T-cell (primary cell): ENCODE data around the gene CYP1A2. TPM values are rescaled to one million over a fixed set of nuclear protein-coding genes. Genes with fewer than 3 reads are reported as not detected.
"Not testable (repeated sequence)": the region's sequence is repeated elsewhere in the genome, so short reads cannot be mapped to it uniquely, and the experiment has no call there.

Experiments
- ATAC-seq, 4 experiments: fragments of 200-7000 bp in 3 of 4; fragments of 150-1000 bp in 1 of 4; cut with Tn5 transposase; replicated peaks in 1 of 4; 1 replicate in 3 of 4; 2 replicates in 1 of 4; pipeline ENCODE4 v1.10.0; 2021; ENCODE audit warnings: moderate library complexity in 3 of 4, mild to moderate bottlenecking in 2 of 4, moderate number of reproducible peaks in 1 of 4
- CTCF ChIA-PET, 2 donors: fragments of 300-600 bp; sonication (Branson Sonifier 250); formaldehyde crosslinking; loops; one replicate each; lab custom pipeline; 2022; ENCODE audit warnings: antibody characterized with exemption in 2 of 2; lab: Charles Lee
- POLR2A ChIA-PET, 2 donors: fragments of 300-600 bp; sonication (Branson Sonifier 250); formaldehyde crosslinking; loops; one replicate each; lab custom pipeline; 2022; ENCODE audit warnings: antibody characterized with exemption in 2 of 2; lab: Charles Lee
- DNase-seq, 35 experiments: peaks; one replicate each; pipeline versions ENCODE4 v3.0.0 to v3.0.0-alpha.2; 2013 to 2023
- H3K27ac ChIP-seq: one replicate; pipeline ENCODE4 v1.5.1; 2013; ENCODE audit warnings: low read length
- H3K27me3 ChIP-seq, 2 experiments: replicated peaks in 1 of 2; 1 replicate in 1 of 2; 2 replicates in 1 of 2; pipeline versions ENCODE4 v1.6.1 to v1.7.0; 2013; ENCODE audit warnings: low read length in 1 of 2, mixed read lengths in 1 of 2; ENCODE audit not compliant: control insufficient read depth in 2 of 2, insufficient read depth in 2 of 2; ENCODE audit errors: extremely low read depth in 1 of 2
- H3K36me3 ChIP-seq, 2 donors: 1 replicate in 1 of 2; 2 replicates in 1 of 2; pipeline versions ENCODE4 v1.6.1 to v1.7.0; 2013; ENCODE audit warnings: low read length in 1 of 2; ENCODE audit not compliant: control insufficient read depth in 2 of 2, insufficient read depth in 1 of 2; ENCODE audit errors: extremely low read depth in 1 of 2
- H3K4me1 ChIP-seq, 2 experiments: 1 replicate in 1 of 2; 2 replicates in 1 of 2; pipeline versions ENCODE4 v1.6.1 to v1.7.0; 2013; ENCODE audit warnings: low read length in 2 of 2, mixed read lengths in 1 of 2; ENCODE audit not compliant: insufficient read depth in 2 of 2, control insufficient read depth in 1 of 2; ENCODE audit errors: extremely low read depth in 1 of 2
- H3K4me3 ChIP-seq, 2 donors: 1 replicate in 1 of 2; 2 replicates in 1 of 2; pipeline versions ENCODE4 v1.5.1 to v1.7.0; 2013; ENCODE audit warnings: mild to moderate bottlenecking in 2 of 2, low read length in 1 of 2, moderate library complexity in 1 of 2; ENCODE audit not compliant: control insufficient read depth in 1 of 2; ENCODE audit errors: extremely low read depth in 1 of 2
- H3K9me3 ChIP-seq: 2 replicates; pipeline ENCODE4 v1.7.0; 2013
- H3K27ac Mint-ChIP-seq, 2 donors: one replicate each; pipeline ENCODE4 v1.8.0; 2020 to 2021; ENCODE audit warnings: mild to moderate bottlenecking in 2 of 2, mixed read lengths in 2 of 2
- H3K27me3 Mint-ChIP-seq, 2 donors: one replicate each; pipeline ENCODE4 v1.8.0; 2021 to 2022; ENCODE audit warnings: mixed read lengths in 2 of 2
- H3K36me3 Mint-ChIP-seq: one replicate; pipeline ENCODE4 v1.8.0; 2021; ENCODE audit warnings: mixed read lengths
- H3K4me1 Mint-ChIP-seq, 3 donors: one replicate each; pipeline ENCODE4 v1.8.0; 2020 to 2022; ENCODE audit warnings: mixed read lengths in 3 of 3, mild to moderate bottlenecking in 1 of 3
- H3K4me3 Mint-ChIP-seq, 3 donors: one replicate each; pipeline ENCODE4 v1.8.0; 2020 to 2022; ENCODE audit warnings: mild to moderate bottlenecking in 3 of 3, mixed read lengths in 3 of 3, moderate library complexity in 3 of 3
- H3K9me3 Mint-ChIP-seq, 3 donors: one replicate each; pipeline ENCODE4 v1.8.0; 2020 to 2022; ENCODE audit warnings: mixed read lengths in 3 of 3
- WGBS: methylation state at CpG from one replicate; pipeline ENCODE4 v1.1.5; 2013; ENCODE audit warnings: missing lambda C conversion rate; ENCODE audit not compliant: insufficient coverage; 5-methylcytosine and 5-hydroxymethylcytosine counted together
- total RNA-seq, 35 experiments: library from RNA in 6 of 35; stranded (reverse) in 6 of 35; fragments of 120-200 nt in 1 of 35; gene quantifications; one replicate each; pipeline versions ENCODE4 v1.2.1 to v1.2.4 and lab custom pipeline; 2013 to 2026

The CYP1A2 gene
- total RNA-seq, 5 donors from 2014 or later (not counting 1 experiment from before 2014, with no cell fraction given) = not detected

GRCh38 chr15:74783072-74783807 is 34.6 kb downstream of the CYP1A2 start:
- peak overlapping the region; percentile 97 to 99 for H3K27ac Mint-ChIP-seq
- peak overlapping the region; percentile 84 to 93 (median 93) for H3K4me3 Mint-ChIP-seq
- H3K36me3 Mint-ChIP-seq = no peaks in the 10 kb centered on the region
- no peaks in the 10 kb centered on the region for H3K9me3 ChIP-seq
- no peak for ATAC-seq
- WGBS = 0% methylated on average over 9 of the region's 13 CpGs
- no peaks in the 10 kb centered on the region for H3K9me3 Mint-ChIP-seq
- DNase-seq = peak in 2 of 35 experiments; percentile 36 to 40
- ChIA-PET POLR2A (interaction anchor here (0.5 to 2.8 kb wide), 3 partner anchors 10 to 812 kb away, joined by 3 to 9 read pairs (median 3); no protein-coding TSS in a partner anchor), CTCF (interaction anchor here in 1 of 2 donors (1.0 to 10.2 kb wide), 2 partner anchors 11 to 12 kb away, joined by 5 to 158 read pairs; no protein-coding TSS in a partner anchor)
- peak overlapping the region; percentile 90 to 95 for H3K4me3 ChIP-seq
- peak overlapping the region; percentile 93 for H3K27ac ChIP-seq
- H3K4me1 ChIP-seq = peaks cover 48 to 89% of the 10 kb centered on the region in 2 experiments
- no peaks in the 10 kb centered on the region for H3K27me3 ChIP-seq
- peaks cover 0 to 10% of the 10 kb centered on the region in 2 donors for H3K36me3 ChIP-seq
- no peaks in the 10 kb centered on the region for H3K27me3 Mint-ChIP-seq
- peaks cover 78 to 83% (median 80%) of the 10 kb centered on the region in 3 donors for H3K4me1 Mint-ChIP-seq

- H3K36me3 ChIP-seq = peaks cover 0 to 10% of the 10 kb centered on the region in 2 donors
- CTCF ChIA-PET = interaction anchor here (1.0 to 10.2 kb wide), 4 partner anchors 10 to 13 kb away, joined by 3 to 158 read pairs (median 4); no protein-coding TSS in a partner anchor
- POLR2A ChIA-PET = interaction anchor here (0.7 to 2.8 kb wide), 3 partner anchors 9 to 85 kb away, joined by 3 to 9 read pairs (median 3); no protein-coding TSS in a partner anchor
- peak overlapping the region; percentile 97 to 99 for H3K27ac Mint-ChIP-seq
- no peaks in the 10 kb centered on the region for H3K27me3 Mint-ChIP-seq
- no peaks in the 10 kb centered on the region for H3K36me3 Mint-ChIP-seq
- H3K4me3 Mint-ChIP-seq = peak overlapping the region; percentile 84 to 93 (median 93)
- DNase-seq (no peak), ATAC-seq (no peak)
- 0% methylated on average over 2 of the region's 3 CpGs for WGBS
- peaks cover 47 to 89% of the 10 kb centered on the region in 2 experiments for H3K4me1 ChIP-seq
- H3K4me1 Mint-ChIP-seq = peaks cover 78 to 83% (median 80%) of the 10 kb centered on the region in 3 donors
- H3K9me3 ChIP-seq = no peaks in the 10 kb centered on the region
- H3K4me3 ChIP-seq = peak overlapping the region; percentile 90 to 95
- H3K27me3 ChIP-seq = no peaks in the 10 kb centered on the region
- peak overlapping the region; percentile 93 for H3K27ac ChIP-seq
- H3K9me3 Mint-ChIP-seq = no peaks in the 10 kb centered on the region
Measured at GRCh38 chr15:74783808-74784175, 35.1 kb downstream of the CYP1A2 start.

GRCh38 chr15:74784426-74785193 is 36.0 kb downstream of the CYP1A2 start:
- ChIA-PET POLR2A (interaction anchor here (0.7 to 2.8 kb wide), 2 partner anchors 9 to 84 kb away, joined by 3 to 9 read pairs; no protein-coding TSS in a partner anchor), CTCF (interaction anchor here (0.7 to 10.2 kb wide), 7 partner anchors 9 to 669 kb away, joined by 3 to 158 read pairs (median 3); no protein-coding TSS in a partner anchor)
- peaks cover 2% of the 10 kb centered on the region for H3K36me3 Mint-ChIP-seq
- DNase-seq (no peak), ATAC-seq (no peak)
- peak overlapping the region; percentile 90 to 95 for H3K4me3 ChIP-seq
- peaks cover 43 to 89% of the 10 kb centered on the region in 2 experiments for H3K4me1 ChIP-seq
- no peaks in the 10 kb centered on the region for H3K27me3 Mint-ChIP-seq
- H3K27ac ChIP-seq = peak overlapping the region; percentile 93
- H3K4me1 Mint-ChIP-seq = peaks cover 78 to 83% (median 80%) of the 10 kb centered on the region in 3 donors
- peak overlapping the region; percentile 99 to 100 for H3K27ac Mint-ChIP-seq
- H3K36me3 ChIP-seq = peaks cover 0 to 15% of the 10 kb centered on the region in 2 donors
- peak overlapping the region; percentile 84 to 93 (median 93) for H3K4me3 Mint-ChIP-seq
- H3K27me3 ChIP-seq = no peaks in the 10 kb centered on the region
- 0% methylated on average over 3 of the region's 8 CpGs for WGBS
- H3K9me3 ChIP-seq = no peaks in the 10 kb centered on the region
- no peaks in the 10 kb centered on the region for H3K9me3 Mint-ChIP-seq

- no peak for ATAC-seq
- Mint-ChIP-seq H3K36me3 (peaks cover 4% of the 10 kb centered on the region), H3K27ac (peak overlapping the region; percentile 99 to 100), H3K27me3 (no peaks in the 10 kb centered on the region), H3K4me3 (peak overlapping the region; percentile 84 to 93 (median 93)), H3K4me1 (peaks cover 78 to 83% (median 79%) of the 10 kb centered on the region in 3 donors), H3K9me3 (no peaks in the 10 kb centered on the region)
- DNase-seq = peak in 4 of 35 experiments; percentile 26 to 61 (median 36)
- Histone ChIP-seq H3K4me1 (peaks cover 43 to 89% of the 10 kb centered on the region in 2 experiments), H3K4me3 (peak overlapping the region; percentile 90 to 95), H3K36me3 (peaks cover 0 to 23% of the 10 kb centered on the region in 2 donors), H3K9me3 (no peaks in the 10 kb centered on the region), H3K27ac (peak overlapping the region; percentile 93), H3K27me3 (no peaks in the 10 kb centered on the region)
- ChIA-PET CTCF (interaction anchor here (0.6 to 10.2 kb wide), 9 partner anchors 8 to 669 kb away, joined by 3 to 158 read pairs (median 3); no protein-coding TSS in a partner anchor), POLR2A (interaction anchor here in 1 of 2 donors (2.8 kb wide), 1 partner anchor 8 kb away, joined by 9 read pairs; no protein-coding TSS in a partner anchor)
- WGBS = 0% methylated on average over 6 of the region's 13 CpGs
Measured at GRCh38 chr15:74785194-74786032, 36.8 kb downstream of the CYP1A2 start.

- peak overlapping the region; percentile 90 to 95 for H3K4me3 ChIP-seq
- not testable (repeated sequence) for DNase-seq, ATAC-seq, H3K36me3 Mint-ChIP-seq, H3K27me3 Mint-ChIP-seq, H3K27me3 ChIP-seq, H3K9me3 Mint-ChIP-seq, H3K9me3 ChIP-seq
- H3K36me3 ChIP-seq = peaks cover 0 to 29% of the 10 kb centered on the region in 2 donors
- peak overlapping the region; percentile 93 for H3K27ac ChIP-seq
- peaks cover 44 to 87% of the 10 kb centered on the region in 2 experiments for H3K4me1 ChIP-seq
- Mint-ChIP-seq H3K4me3 (peak overlapping the region; percentile 84 to 93 (median 93)), H3K4me1 (peaks cover 78 to 83% (median 78%) of the 10 kb centered on the region in 3 donors), H3K27ac (peak overlapping the region; percentile 99 to 100)
- CTCF ChIA-PET = interaction anchor here in 1 of 2 donors (2.7 to 3.3 kb wide), 2 partner anchors 9 to 16 kb away, joined by 65 to 93 read pairs; no protein-coding TSS in a partner anchor
- POLR2A ChIA-PET = interaction anchor here in 1 of 2 donors (1.5 kb wide), 1 partner anchor 9 kb away, joined by 4 read pairs; no protein-coding TSS in a partner anchor
- WGBS = 7% methylated on average over 6 of the region's 12 CpGs
Measured at GRCh38 chr15:74786081-74786480, 37.4 kb downstream of the CYP1A2 start.
